ENCODE results near the gene ELFN2. TPM values are rescaled to one million over a fixed set of nuclear protein-coding genes. Genes with fewer than 3 reads are reported as not detected.

The ELFN2 gene
- total RNA-seq, 4 donors from 2014 or later: under 0.01 to 0.19 (median 0.16) TPM; not detected in 1

DNA sequence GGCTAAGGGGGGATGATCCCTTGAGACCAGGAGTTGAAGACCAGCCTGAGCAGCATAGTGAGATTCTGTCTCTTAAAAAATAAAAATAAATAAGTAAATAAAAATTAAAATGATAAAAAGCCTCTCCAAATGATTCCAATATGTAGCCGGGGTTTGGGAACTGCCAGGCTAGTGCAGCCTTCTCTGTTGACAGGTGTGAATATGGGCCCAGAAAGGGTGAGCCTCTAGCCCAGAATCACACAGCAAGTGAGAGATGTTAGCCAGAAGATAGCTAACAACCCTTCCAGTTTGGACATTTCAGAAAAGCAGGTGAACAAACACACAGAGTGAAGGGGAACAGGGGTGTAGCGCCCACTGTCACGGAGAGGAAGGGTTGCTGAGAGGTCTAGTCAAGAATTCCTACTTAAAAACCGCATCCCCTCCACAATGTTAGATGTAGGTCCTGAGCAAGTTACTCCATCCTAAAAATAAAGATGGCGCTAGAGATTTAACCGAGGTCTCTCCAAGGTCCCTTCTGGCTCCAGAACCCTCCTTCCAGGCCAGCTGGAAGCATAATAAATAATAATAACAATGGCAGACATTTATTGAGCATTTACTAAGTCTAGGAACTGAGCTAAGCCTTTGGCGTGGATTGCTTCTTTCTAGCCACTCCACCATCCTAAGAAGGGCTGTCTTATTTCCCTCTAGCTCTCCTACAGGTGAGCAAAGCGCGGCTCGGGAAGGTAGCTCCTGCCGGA, 93.4 kb downstream of the ELFN2 start:
- 23 to 35% methylated on average over 6 to 7 of the region's 11 CpGs for WGBS, 2 donors (ENCODE audit: low coverage in 1 of 2)
- TF ChIP-seq EP300 (IDR thresholded peaks at IDR 0.05) (no peak), POLR2A (IDR thresholded peaks at IDR 0.05) (no peak), POLR2AphosphoS5 (IDR thresholded peaks at IDR 0.05) (no peak)
- TF ChIP-seq, protein P1, sequence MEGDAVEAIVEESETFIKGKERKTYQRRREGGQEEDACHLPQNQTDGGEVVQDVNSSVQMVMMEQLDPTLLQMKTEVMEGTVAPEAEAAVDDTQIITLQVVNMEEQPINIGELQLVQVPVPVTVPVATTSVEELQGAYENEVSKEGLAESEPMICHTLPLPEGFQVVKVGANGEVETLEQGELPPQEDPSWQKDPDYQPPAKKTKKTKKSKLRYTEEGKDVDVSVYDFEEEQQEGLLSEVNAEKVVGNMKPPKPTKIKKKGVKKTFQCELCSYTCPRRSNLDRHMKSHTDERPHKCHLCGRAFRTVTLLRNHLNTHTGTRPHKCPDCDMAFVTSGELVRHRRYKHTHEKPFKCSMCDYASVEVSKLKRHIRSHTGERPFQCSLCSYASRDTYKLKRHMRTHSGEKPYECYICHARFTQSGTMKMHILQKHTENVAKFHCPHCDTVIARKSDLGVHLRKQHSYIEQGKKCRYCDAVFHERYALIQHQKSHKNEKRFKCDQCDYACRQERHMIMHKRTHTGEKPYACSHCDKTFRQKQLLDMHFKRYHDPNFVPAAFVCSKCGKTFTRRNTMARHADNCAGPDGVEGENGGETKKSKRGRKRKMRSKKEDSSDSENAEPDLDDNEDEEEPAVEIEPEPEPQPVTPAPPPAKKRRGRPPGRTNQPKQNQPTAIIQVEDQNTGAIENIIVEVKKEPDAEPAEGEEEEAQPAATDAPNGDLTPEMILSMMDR (IDR thresholded peaks at IDR 0.05): no peak
- no peak overlapping the region for H3K27ac ChIP-seq
- ATAC-seq: no peak
- no peaks in the 10 kb centered on the region for H3K36me3 ChIP-seq
- no peak overlapping the region for H3K4me3 ChIP-seq
- H3K27me3 ChIP-seq: peaks cover 99% of the 10 kb centered on the region
- H3K4me1 ChIP-seq: peaks cover 0 to 13% (median 0%) of the 10 kb centered on the region in 3 donors
- H3K9me3 ChIP-seq: no peaks in the 10 kb centered on the region

DNA sequence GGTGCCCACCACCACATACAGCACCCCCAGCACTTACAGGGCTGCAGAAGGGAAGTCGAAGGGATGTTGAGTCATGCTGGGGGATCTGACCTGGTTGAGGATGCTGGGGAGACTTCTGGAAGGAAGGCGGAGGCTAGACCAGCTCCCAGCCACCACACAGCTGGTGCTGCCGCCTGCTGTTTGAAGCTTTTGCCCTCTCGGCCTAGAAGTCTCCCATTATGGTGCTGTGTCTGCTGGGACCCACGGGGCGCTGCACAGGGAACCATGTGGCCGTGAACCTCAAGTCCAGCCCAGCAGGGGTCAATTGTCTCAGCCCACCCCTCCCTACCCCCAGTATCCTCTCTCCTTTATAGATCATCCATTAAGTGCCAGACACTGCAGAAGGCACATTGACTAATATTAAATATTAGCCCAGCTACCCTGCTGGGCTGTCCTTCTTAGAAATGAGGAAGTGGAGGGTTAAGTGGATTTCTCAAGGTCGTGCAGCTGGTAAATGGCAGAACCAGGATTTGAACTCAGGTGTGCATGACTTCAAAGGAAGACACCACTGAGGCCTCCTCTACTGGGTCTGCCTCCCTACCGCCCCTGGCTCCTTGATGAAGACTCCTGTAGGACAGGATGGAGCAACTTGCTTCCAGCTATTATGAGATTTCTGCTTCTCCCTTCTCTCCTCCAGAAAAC, 95.3 kb downstream of the ELFN2 start:
- no peaks in the 10 kb centered on the region for H3K9me3 ChIP-seq

DNA sequence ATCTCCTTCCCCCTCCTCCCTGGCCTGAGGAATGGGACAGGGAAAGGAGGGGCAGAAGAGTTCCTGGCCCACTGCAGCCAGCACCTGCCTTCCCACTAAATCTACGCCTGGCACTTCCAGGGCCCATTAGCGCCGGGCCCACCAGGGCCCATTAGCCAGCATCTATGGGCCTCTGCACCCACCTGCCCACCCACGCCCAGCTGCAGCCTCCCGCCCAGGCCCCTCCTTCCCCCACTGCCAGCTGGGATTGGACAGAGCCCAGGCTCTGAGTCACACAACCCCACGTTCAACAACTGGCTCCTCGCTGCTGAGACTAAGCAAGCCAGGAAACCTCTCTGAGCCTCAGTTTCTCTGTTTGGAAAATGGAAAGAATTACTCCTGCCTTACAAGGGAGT, 96.2 kb downstream of the ELFN2 start:
- Histone ChIP-seq H3K27me3 (peaks cover 96% of the 10 kb centered on the region), H3K9me3 (no peaks in the 10 kb centered on the region), H3K4me3 (no peak overlapping the region), H3K4me1 (peaks cover 0 to 13% (median 0%) of the 10 kb centered on the region in 3 donors), H3K27ac (no peak overlapping the region), H3K36me3 (no peaks in the 10 kb centered on the region)
- WGBS, 2 donors (ENCODE audit: low coverage in 1 of 2): 40% methylated on average over 1 of the region's 7 CpGs; no CpG with 5 or more reads in 1 of the 2 donors
- TF ChIP-seq, protein P1 (IDR thresholded peaks at IDR 0.05): no peak
- ATAC-seq: no peak

More for the DNA sequence above, 95.3 kb downstream of the ELFN2 start:
- WGBS, 2 donors (ENCODE audit: low coverage in 1 of 2): 53 to 80% methylated on average over 6 to 7 of the region's 9 CpGs
- Histone ChIP-seq H3K4me1 (peaks cover 0 to 13% (median 0%) of the 10 kb centered on the region in 3 donors), H3K27ac (no peak overlapping the region), H3K27me3 (peaks cover 96% of the 10 kb centered on the region), H3K4me3 (no peak overlapping the region), H3K36me3 (no peaks in the 10 kb centered on the region)
- TF ChIP-seq POLR2AphosphoS5 (IDR thresholded peaks at IDR 0.05) (no peak), EP300 (IDR thresholded peaks at IDR 0.05) (no peak), POLR2A (IDR thresholded peaks at IDR 0.05) (no peak)
- TF ChIP-seq, protein P1 (IDR thresholded peaks at IDR 0.05): no peak
- ATAC-seq: no peak

DNA sequence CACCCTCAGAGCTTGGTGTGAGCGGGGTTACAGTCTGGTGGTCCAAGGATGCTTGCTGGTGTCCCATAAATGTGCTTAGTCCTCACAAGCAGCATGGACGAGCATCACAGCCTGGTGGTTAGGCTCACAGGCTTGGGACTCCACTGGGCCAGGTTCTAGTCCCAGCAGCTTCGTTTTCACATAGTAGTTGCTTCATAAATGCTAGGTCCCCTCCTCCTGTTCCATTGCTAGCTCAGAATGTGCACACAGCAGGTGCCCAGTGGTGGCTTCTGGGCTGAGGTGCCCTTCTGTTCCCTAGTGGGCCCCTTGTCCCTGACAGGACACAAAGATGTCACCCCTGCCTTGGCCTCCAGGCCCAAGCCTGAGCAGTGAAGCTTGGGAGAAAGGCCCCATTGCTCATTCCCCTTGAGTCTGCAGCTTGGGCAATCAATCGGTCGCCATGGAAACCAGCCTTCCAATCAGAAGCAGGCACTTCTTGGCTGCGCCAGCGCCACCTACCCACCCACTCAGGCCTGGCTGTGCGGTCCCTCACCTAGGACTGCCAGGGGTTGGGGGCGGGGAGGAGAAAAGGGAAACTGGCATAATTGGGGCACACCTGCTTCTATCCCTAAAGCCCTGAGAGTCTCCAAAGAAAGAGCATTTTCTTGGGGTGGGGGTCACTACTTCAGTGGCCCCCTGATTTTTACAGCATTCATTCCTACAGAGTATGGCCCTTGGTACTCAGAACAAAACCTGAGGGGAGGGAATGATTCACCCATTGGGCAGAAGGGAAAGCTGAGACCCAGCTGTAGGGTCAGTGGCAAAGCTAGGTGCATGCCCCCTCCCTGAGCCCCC, 96.9 kb downstream of the ELFN2 start:
- 36 to 67% methylated on average over 2 to 6 of the region's 9 CpGs for WGBS, 2 donors (ENCODE audit: low coverage in 1 of 2)
- TF ChIP-seq, protein P1 (IDR thresholded peaks at IDR 0.05): no peak
- no peak for TF ChIP-seq EP300 (IDR thresholded peaks at IDR 0.05)
- TF ChIP-seq POLR2A (IDR thresholded peaks at IDR 0.05): no peak
- no peak for TF ChIP-seq POLR2AphosphoS5 (IDR thresholded peaks at IDR 0.05)
- peaks cover 96% of the 10 kb centered on the region for H3K27me3 ChIP-seq
- peaks cover 0 to 12% (median 0%) of the 10 kb centered on the region in 3 donors for H3K4me1 ChIP-seq
- H3K4me3 ChIP-seq: no peak overlapping the region
- no peak overlapping the region for H3K27ac ChIP-seq
- no peaks in the 10 kb centered on the region for H3K9me3 ChIP-seq
- no peak for ATAC-seq
- H3K36me3 ChIP-seq: no peaks in the 10 kb centered on the region
